ENCODE results near the gene OTULIN.

DNA sequence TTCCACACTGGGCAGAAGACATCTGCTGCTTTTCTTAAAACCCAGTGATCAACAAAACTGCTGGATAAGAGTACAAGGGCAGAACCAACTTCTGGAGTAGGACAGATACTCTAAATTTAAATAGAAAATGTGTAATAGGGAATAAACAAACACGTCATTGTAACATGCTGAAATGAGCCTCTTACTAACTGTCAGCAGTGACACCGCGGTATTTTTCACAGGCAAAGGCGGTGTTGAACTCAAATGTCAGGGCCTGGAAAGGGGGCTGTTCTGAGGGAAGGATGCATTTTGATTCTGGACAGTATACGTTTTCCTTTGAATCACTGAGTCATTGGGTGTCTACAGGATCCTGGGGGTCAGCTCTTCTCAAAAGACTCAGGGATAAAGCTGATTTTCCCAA is 73.5 kb downstream of the OTULIN start:
- TF ChIP-seq, protein P1, sequence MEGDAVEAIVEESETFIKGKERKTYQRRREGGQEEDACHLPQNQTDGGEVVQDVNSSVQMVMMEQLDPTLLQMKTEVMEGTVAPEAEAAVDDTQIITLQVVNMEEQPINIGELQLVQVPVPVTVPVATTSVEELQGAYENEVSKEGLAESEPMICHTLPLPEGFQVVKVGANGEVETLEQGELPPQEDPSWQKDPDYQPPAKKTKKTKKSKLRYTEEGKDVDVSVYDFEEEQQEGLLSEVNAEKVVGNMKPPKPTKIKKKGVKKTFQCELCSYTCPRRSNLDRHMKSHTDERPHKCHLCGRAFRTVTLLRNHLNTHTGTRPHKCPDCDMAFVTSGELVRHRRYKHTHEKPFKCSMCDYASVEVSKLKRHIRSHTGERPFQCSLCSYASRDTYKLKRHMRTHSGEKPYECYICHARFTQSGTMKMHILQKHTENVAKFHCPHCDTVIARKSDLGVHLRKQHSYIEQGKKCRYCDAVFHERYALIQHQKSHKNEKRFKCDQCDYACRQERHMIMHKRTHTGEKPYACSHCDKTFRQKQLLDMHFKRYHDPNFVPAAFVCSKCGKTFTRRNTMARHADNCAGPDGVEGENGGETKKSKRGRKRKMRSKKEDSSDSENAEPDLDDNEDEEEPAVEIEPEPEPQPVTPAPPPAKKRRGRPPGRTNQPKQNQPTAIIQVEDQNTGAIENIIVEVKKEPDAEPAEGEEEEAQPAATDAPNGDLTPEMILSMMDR (IDR thresholded peaks at IDR 0.05) = no peak
- no peak for TF ChIP-seq POLR2A (IDR thresholded peaks at IDR 0.05)
